Measurements from ENCODE around the gene SPP2. TPM values are rescaled to one million over a fixed set of nuclear protein-coding genes. Genes with fewer than 3 reads are reported as not detected.

The SPP2 gene
- total and polyA plus RNA-seq, 12 donors = not detected

DNA sequence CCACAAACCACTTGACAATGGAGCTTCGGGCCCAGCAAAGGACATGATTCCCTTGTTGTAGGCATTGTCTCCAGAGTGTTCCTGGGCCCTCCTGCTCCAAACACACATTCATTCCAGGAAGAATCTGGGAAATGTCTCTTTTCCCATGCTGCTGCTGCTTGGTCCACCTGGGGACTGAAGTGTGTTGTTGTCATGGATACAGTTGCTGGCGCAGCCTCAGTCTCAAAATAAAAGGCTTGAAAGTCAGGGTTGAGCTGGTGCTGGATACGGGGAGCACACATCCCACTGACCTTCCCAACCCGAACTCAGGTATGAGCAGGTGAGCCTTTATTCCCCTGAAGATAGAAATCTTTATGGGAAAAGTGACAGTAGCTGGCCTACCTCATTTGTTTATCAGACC is 30.6 kb upstream of the SPP2 start:
- Histone ChIP-seq H3K27me3 (peaks cover 0 to 40% (median 7%) of the 10 kb centered on the region in 7 donors), H3K4me1 (no peaks in the 10 kb centered on the region), H3K4me3 (no peak overlapping the region), H3K27ac (no peak overlapping the region), H3K36me3 (no peaks in the 10 kb centered on the region), H3K9me3 (peaks cover 0 to 12% (median 0%) of the 10 kb centered on the region in 11 donors)
- TF ChIP-seq, protein P1, sequence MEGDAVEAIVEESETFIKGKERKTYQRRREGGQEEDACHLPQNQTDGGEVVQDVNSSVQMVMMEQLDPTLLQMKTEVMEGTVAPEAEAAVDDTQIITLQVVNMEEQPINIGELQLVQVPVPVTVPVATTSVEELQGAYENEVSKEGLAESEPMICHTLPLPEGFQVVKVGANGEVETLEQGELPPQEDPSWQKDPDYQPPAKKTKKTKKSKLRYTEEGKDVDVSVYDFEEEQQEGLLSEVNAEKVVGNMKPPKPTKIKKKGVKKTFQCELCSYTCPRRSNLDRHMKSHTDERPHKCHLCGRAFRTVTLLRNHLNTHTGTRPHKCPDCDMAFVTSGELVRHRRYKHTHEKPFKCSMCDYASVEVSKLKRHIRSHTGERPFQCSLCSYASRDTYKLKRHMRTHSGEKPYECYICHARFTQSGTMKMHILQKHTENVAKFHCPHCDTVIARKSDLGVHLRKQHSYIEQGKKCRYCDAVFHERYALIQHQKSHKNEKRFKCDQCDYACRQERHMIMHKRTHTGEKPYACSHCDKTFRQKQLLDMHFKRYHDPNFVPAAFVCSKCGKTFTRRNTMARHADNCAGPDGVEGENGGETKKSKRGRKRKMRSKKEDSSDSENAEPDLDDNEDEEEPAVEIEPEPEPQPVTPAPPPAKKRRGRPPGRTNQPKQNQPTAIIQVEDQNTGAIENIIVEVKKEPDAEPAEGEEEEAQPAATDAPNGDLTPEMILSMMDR (IDR thresholded peaks at IDR 0.05) = no peak
- DNase-seq (no peak), ATAC-seq (no peak)
- WGBS, 2 donors = 81 to 86% methylated on average over 4 of the region's 4 CpGs
- intact Hi-C loops (cut with DNase I) = no loop called here

DNA sequence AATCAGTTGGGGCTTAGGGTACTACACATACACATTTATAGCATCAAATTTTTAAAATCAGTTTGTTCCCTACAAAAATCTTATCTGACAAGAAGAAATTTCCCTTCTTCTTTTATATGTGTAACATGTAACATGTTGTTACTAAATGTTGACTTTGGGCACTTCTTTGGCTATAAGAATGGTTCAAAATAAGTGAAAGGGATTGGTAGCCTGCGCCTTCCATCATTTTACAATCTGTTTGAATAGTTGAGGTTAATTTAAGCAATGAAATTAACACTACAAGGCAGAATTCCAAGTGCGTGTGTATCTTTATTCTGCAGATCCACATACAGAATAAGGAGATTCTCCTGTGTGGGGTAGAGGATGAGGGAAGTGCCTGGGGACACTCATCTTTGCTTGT is 30.2 kb upstream of the SPP2 start:
- H3K9me3 ChIP-seq = peaks cover 0 to 12% (median 0%) of the 10 kb centered on the region in 11 donors
- ATAC-seq (no peak), DNase-seq (no peak)
- intact Hi-C loops (cut with DNase I) = no loop called here
- peaks cover 0 to 39% (median 7%) of the 10 kb centered on the region in 7 donors for H3K27me3 ChIP-seq
- 83 to 84% methylated on average over 2 of the region's 2 CpGs for WGBS, 2 donors
- H3K27ac ChIP-seq = no peak overlapping the region
- no peak overlapping the region for H3K4me3 ChIP-seq
- no peaks in the 10 kb centered on the region for H3K36me3 ChIP-seq
- no peaks in the 10 kb centered on the region for H3K4me1 ChIP-seq
- TF ChIP-seq, protein P1 (IDR thresholded peaks at IDR 0.05) = no peak

DNA sequence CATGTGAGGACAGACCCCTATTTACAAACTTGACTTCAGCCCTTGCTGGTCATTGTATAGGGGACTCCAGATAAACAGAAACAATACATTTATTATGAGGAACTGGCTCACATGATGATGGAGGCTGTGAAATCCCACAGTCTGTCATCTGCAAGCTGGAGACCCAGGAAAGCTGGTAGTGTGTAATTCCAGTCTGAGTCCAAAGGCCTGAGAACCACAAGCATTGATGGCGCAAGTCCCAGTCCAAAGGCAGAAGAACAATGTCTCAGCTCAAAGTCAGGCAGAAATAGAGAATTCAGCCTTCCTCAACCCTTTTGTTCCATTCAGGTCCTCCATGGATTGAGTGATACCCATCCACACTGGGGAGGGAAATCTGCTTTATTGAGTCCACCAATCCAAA is 28.1 kb upstream of the SPP2 start:
- no peak overlapping the region for H3K27ac ChIP-seq
- H3K4me1 ChIP-seq = peaks cover 0 to 4% (median 0%) of the 10 kb centered on the region in 9 donors
- peaks cover 0 to 12% (median 0%) of the 10 kb centered on the region in 11 donors for H3K9me3 ChIP-seq
- H3K27me3 ChIP-seq = peaks cover 0 to 28% (median 0%) of the 10 kb centered on the region in 7 donors
- 96 to 100% methylated on average over 1 of the region's 1 CpG for WGBS, 2 donors
- DNase-seq (no peak), ATAC-seq (no peak)
- no peaks in the 10 kb centered on the region for H3K36me3 ChIP-seq
- TF ChIP-seq, protein P1 (IDR thresholded peaks at IDR 0.05) = no peak
- intact Hi-C loops (cut with DNase I) = no loop called here
- H3K4me3 ChIP-seq = no peak overlapping the region

DNA sequence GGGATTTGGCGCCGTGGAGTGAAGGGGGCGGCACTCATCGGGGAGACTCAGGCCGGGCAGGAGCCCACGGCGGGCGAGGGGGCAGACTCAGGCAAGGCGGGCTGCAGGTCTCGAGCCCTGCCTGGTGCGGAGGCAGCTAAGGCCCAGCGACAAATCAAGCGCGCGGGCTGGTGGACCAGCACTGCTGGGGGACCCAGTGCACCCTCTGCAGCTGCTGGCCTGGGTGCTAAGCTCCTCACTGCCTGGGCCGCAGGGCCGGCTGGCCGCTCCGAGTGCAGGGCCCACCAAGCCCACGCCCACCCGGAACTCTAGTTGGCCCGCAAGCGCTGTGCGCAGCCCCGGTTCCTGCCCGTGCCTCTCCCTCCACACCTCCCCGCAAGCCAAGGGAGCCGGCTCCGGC is 26.2 kb upstream of the SPP2 start:
- no peak for DNase-seq

More for the DNA sequence above, 26.2 kb upstream of the SPP2 start:
- Histone ChIP-seq H3K4me3 (no peak overlapping the region), H3K27ac (no peak overlapping the region), H3K27me3 (peaks cover 0 to 34% (median 7%) of the 10 kb centered on the region in 7 donors), H3K36me3 (no peaks in the 10 kb centered on the region), H3K4me1 (peaks cover 0 to 4% (median 0%) of the 10 kb centered on the region in 9 donors), H3K9me3 (peaks cover 0 to 12% (median 0%) of the 10 kb centered on the region in 11 donors)
- 94 to 95% methylated on average over 29 of the region's 29 CpGs for WGBS, 2 donors
- TF ChIP-seq, protein P1 (IDR thresholded peaks at IDR 0.05) = no peak
- no peak for ATAC-seq
- intact Hi-C loops (cut with DNase I) = no loop called here
